AG04450 (cell line): ENCODE results near the gene CYB5A. TPM values are rescaled to one million over a fixed set of nuclear protein-coding genes. Genes with fewer than 3 reads are reported as not detected.

Experiments used
- CTCF ChIA-PET: fragments of 300-600, 350-600 bp; formaldehyde crosslinking; extraction: SDS; loops from one replicate; lab custom pipeline; 2022; ENCODE audit warnings: antibody characterized with exemption, inconsistent platforms; lab: Charles Lee
- POLR2A ChIA-PET: fragments of 350-600 bp; formaldehyde crosslinking; extraction: SDS; loops from one replicate; lab custom pipeline; 2021; ENCODE audit warnings: antibody characterized with exemption, inconsistent platforms; lab: Yijun Ruan, JAX
- DNase-seq: peaks from one replicate; pipeline ENCODE4 v3.0.0-alpha.2; 2011; ENCODE audit warnings: low read depth, low spot score
- H3K27ac ChIP-seq: one replicate; pipeline ENCODE4 v1.5.1; 2012; ENCODE audit warnings: low read depth, low read length, control low read depth
- H3K27me3 ChIP-seq: one replicate; pipeline ENCODE4 v1.6.0; 2012; ENCODE audit warnings: low read length; ENCODE audit not compliant: control insufficient read depth, insufficient read depth
- H3K4me3 ChIP-seq: 2 replicates; pipeline ENCODE4 v1.5.1; 2011; ENCODE audit warnings: mild to moderate bottlenecking, low read depth, low read length, control low read depth
- H3K9me3 ChIP-seq: 2 replicates; pipeline ENCODE4 v1.5.1; 2012; ENCODE audit warnings: low read length; ENCODE audit not compliant: control insufficient read depth, insufficient read depth
- CTCF ChIP-seq: IDR thresholded peaks from 2 replicates; pipeline ENCODE4 v1.5.1; 2011; ENCODE audit warnings: low read depth, low read length, control low read depth, inconsistent platforms
- polyA plus RNA-seq: library from polyadenylated mRNA; depleted of rRNA; stranded (reverse); fragments of >200 nt; gene quantifications from 2 replicates; pipeline ENCODE4 v1.2.3, GENCODE V29; 2011

The CYB5A gene
- polyA plus RNA-seq, 1 experiment, result 95.2 TPM

- ChIA-PET POLR2A (no interaction called here), CTCF (interaction anchor here (0.6 to 1.3 kb wide), 3 partner anchors 16 to 129 kb away, joined by 3 to 4 read pairs (median 3); no protein-coding TSS in a partner anchor)
- TF ChIP-seq CTCF, result no peak
- Histone ChIP-seq H3K27ac (no peak overlapping the region), H3K4me3 (no peak overlapping the region), H3K27me3 (no peaks in the 10 kb centered on the region), H3K9me3 (no peaks in the 10 kb centered on the region)
- no peak for DNase-seq
Measured at GRCh38 chr18:74326231-74326630, 34.5 kb upstream of the CYB5A start.

GRCh38 chr18:74316257-74317170 lies 24.8 kb upstream of the CYB5A start:
- H3K9me3 ChIP-seq, result peaks cover 18% of the 10 kb centered on the region
- no peak for TF ChIP-seq CTCF
- no peaks in the 10 kb centered on the region for H3K27me3 ChIP-seq
- peak; percentile 69 for DNase-seq
- H3K27ac ChIP-seq, result peak overlapping the region; percentile 71
- POLR2A ChIA-PET, result no interaction called here
- no peak overlapping the region for H3K4me3 ChIP-seq
- CTCF ChIA-PET, result interaction anchor here (0.6 to 0.7 kb wide), 2 partner anchors 122 to 171 kb away, joined by 3 to 5 read pairs; no protein-coding TSS in a partner anchor

- no peak for DNase-seq
- Histone ChIP-seq H3K27me3 (no peaks in the 10 kb centered on the region), H3K9me3 (peaks cover 20% of the 10 kb centered on the region), H3K27ac (peak within 1 kb of the TSS; percentile 71), H3K4me3 (no peak within 1 kb of the TSS)
- TF ChIP-seq CTCF, result no peak
- POLR2A ChIA-PET, result no interaction called here
- CTCF ChIA-PET, result interaction anchor here (0.7 kb wide), 1 partner anchor 170 kb away, joined by 3 read pairs; no protein-coding TSS in a partner anchor
Measured at GRCh38 chr18:74315464-74316256, 23.9 kb upstream of the CYB5A start, which contains the start of gene C18orf63. TSS of gene C18orf63 (plus strand) at chr18:74315839. CDS start at chr18:74317866, 2,027 bp downstream.

- H3K27ac ChIP-seq, result no peak overlapping the region
- H3K4me3 ChIP-seq, result no peak overlapping the region
- CTCF ChIA-PET, result no interaction called here
- POLR2A ChIA-PET, result no interaction called here
- H3K9me3 ChIP-seq, result peaks cover 20% of the 10 kb centered on the region
- no peak for TF ChIP-seq CTCF
- no peaks in the 10 kb centered on the region for H3K27me3 ChIP-seq
- no peak for DNase-seq
Measured at GRCh38 chr18:74314759-74315463, 23.1 kb upstream of the CYB5A start.
